GM12878 (cell line): Measurements from ENCODE around the gene ST8SIA3.

Source experiments
- ASH2L ChIP-seq: fragments of 300-600, 200-600 bp; sonication (generic); IDR thresholded peaks from 2 replicates; pipeline ENCODE4 v1.6.1; 2017; ENCODE audit warnings: low read depth, mild to moderate bottlenecking, borderline replicate concordance
- BRCA1 ChIP-seq: IDR thresholded peaks from 2 replicates; pipeline ENCODE4 v1.6.1; 2011; ENCODE audit warnings: low read depth, low read length, improper control_type of control experiment
- ELK1 ChIP-seq: IDR thresholded peaks from 2 replicates; pipeline ENCODE4 v1.6.1; 2012; ENCODE audit warnings: low read depth, low read length, improper control_type of control experiment
- ZNF687 ChIP-seq: fragments of 450-650 bp; IDR thresholded peaks from 2 replicates; pipeline ENCODE4 v1.6.1; 2017; ENCODE audit warnings: mild to moderate bottlenecking, moderate library complexity

GRCh38 chr18:57328665-57329064, 23.7 kb upstream of the ST8SIA3 start:
- no peak for TF ChIP-seq BRCA1
- no peak for TF ChIP-seq ZNF687
- no peak for TF ChIP-seq ELK1
- TF ChIP-seq ASH2L = no peak
